H1 (cell line): ENCODE data around the gene APOA1. TPM values are rescaled to one million over a fixed set of nuclear protein-coding genes. Genes with fewer than 3 reads are reported as not detected.

Experiments used
- CTCF ChIA-PET: fragments of 300-600 bp; sonication (Branson Sonifier 250); formaldehyde crosslinking; loops from one replicate; lab custom pipeline; 2021; ENCODE audit not compliant: partially characterized antibody; lab: Charles Lee
- POLR2A ChIA-PET: fragments of 300-600 bp; sonication (Branson Sonifier 250); formaldehyde crosslinking; loops from one replicate; lab custom pipeline; 2021; ENCODE audit warnings: inconsistent platforms; ENCODE audit not compliant: partially characterized antibody; lab: Charles Lee
- DNase-seq, 2 experiments: peaks; one replicate each; pipeline versions ENCODE4 v3.0.0 to v3.0.0-alpha.2; 2010 to 2022; ENCODE audit warnings: low spot score in 2 of 2, low read depth in 1 of 2, mixed read lengths in 1 of 2
- FAIRE-seq: peaks from 2 replicates; lab custom pipeline; 2011; peaks lifted over from hg19 to GRCh38; lab: Jason Lieb, UNC
- H2AFZ ChIP-seq: 2 replicates; pipeline ENCODE4 v1.8.1; 2012; ENCODE audit warnings: low read length, inconsistent platforms
- H2AK5ac ChIP-seq: 2 replicates; pipeline ENCODE4 v1.6.1; 2013; ENCODE audit warnings: low read depth, low read length
- H2BK120ac ChIP-seq: replicated peaks from 2 replicates; pipeline ENCODE3; 2013; ENCODE audit warnings: low read depth, low read length, inconsistent platforms
- H2BK12ac ChIP-seq: 2 replicates; pipeline ENCODE4 v1.6.1; 2013; ENCODE audit warnings: low read depth, low read length
- H2BK15ac ChIP-seq: 2 replicates; pipeline ENCODE4 v1.6.1; 2013; ENCODE audit warnings: low read length
- H2BK20ac ChIP-seq: 2 replicates; pipeline ENCODE4 v1.6.1; 2013; ENCODE audit warnings: low read length
- H2BK5ac ChIP-seq: 2 replicates; pipeline ENCODE4 v1.6.1; 2013; ENCODE audit warnings: low read depth, low read length
- H3K14ac ChIP-seq: 2 replicates; pipeline ENCODE4 v1.6.1; 2013; ENCODE audit warnings: inconsistent platforms; ENCODE audit not compliant: insufficient read length
- H3K18ac ChIP-seq: 2 replicates; pipeline ENCODE4 v1.6.1; 2013; ENCODE audit warnings: low read length; ENCODE audit errors: extremely low read depth
- H3K23ac ChIP-seq: 2 replicates; pipeline ENCODE4 v1.6.1; 2013; ENCODE audit warnings: inconsistent platforms; ENCODE audit not compliant: insufficient read length
- H3K23me2 ChIP-seq: 2 replicates; pipeline ENCODE4 v1.6.1; 2013; ENCODE audit warnings: low read depth, low read length
- H3K27ac ChIP-seq: 2 replicates; pipeline ENCODE4 v1.6.1; 2011; ENCODE audit warnings: low read depth, low read length, inconsistent platforms
- H3K27me3 ChIP-seq, 4 experiments: replicated peaks in 1 of 4; 1 replicate in 1 of 4; 2 replicates in 3 of 4; pipeline versions ENCODE4 v1.6.1 to v1.8.1; 2011 to 2013; ENCODE audit warnings: low read length in 3 of 4, mild to moderate bottlenecking in 3 of 4, inconsistent platforms in 2 of 4, mixed read lengths in 2 of 4, moderate library complexity in 1 of 4; ENCODE audit not compliant: control insufficient read depth in 3 of 4, insufficient read depth in 3 of 4; ENCODE audit errors: extremely low read depth in 1 of 4
- H3K36me3 ChIP-seq, 4 experiments: 2 replicates each; pipeline versions ENCODE4 v1.6.1 to v1.8.1; 2011 to 2013; ENCODE audit warnings: mild to moderate bottlenecking in 4 of 4, low read length in 3 of 4, moderate library complexity in 2 of 4, control low read depth in 1 of 4, inconsistent platforms in 1 of 4; ENCODE audit not compliant: insufficient read depth in 4 of 4, control insufficient read depth in 2 of 4
- H3K4ac ChIP-seq: replicated peaks from 2 replicates; pipeline ENCODE3; 2013; ENCODE audit warnings: low read length, low read depth, mixed read lengths, inconsistent platforms; ENCODE audit not compliant: insufficient read length
- H3K4me1 ChIP-seq, 4 experiments: replicated peaks in 1 of 4; 1 replicate in 1 of 4; 2 replicates in 3 of 4; pipeline versions ENCODE4 v1.6.1 to v1.8.1; 2011 to 2013; ENCODE audit warnings: low read length in 3 of 4, inconsistent platforms in 2 of 4, mixed read lengths in 1 of 4; ENCODE audit not compliant: insufficient read depth in 4 of 4, control insufficient read depth in 3 of 4
- H3K4me2 ChIP-seq, 2 experiments: 2 replicates each; pipeline versions ENCODE4 v1.6.1 to v1.8.1; 2011 to 2013; ENCODE audit warnings: low read depth in 2 of 2, low read length in 2 of 2, control low read depth in 1 of 2, inconsistent platforms in 1 of 2, mild to moderate bottlenecking in 1 of 2; ENCODE audit not compliant: insufficient read depth in 1 of 2
- H3K4me3 ChIP-seq, 4 experiments: fragments of 200-600, 300-600 bp in 1 of 4; sonication (generic), shearing (Covaris generic), sonication (Bioruptor Twin) in 1 of 4; 2 replicates each; pipeline versions ENCODE4 v1.5.1 to v1.8.1; 2011 to 2016; ENCODE audit warnings: low read length in 4 of 4, low read depth in 3 of 4, control low read depth in 2 of 4, inconsistent platforms in 2 of 4, mild to moderate bottlenecking in 2 of 4, mixed read lengths in 1 of 4, moderate library complexity in 1 of 4; ENCODE audit not compliant: insufficient read depth in 2 of 4; ENCODE audit errors: extremely low read depth in 1 of 4
- H3K56ac ChIP-seq: replicated peaks from 2 replicates; pipeline ENCODE3; 2013; ENCODE audit warnings: low read depth, mild to moderate bottlenecking, mixed read lengths, low read length, inconsistent platforms; ENCODE audit not compliant: insufficient read length
- H3K79me1 ChIP-seq: 2 replicates; pipeline ENCODE4 v1.6.1; 2013; ENCODE audit warnings: low read depth, low read length, control low read depth
- H3K79me2 ChIP-seq, 2 experiments: 2 replicates each; pipeline versions ENCODE4 v1.6.1 to v1.8.1; 2012 to 2013; ENCODE audit warnings: low read length in 2 of 2, mild to moderate bottlenecking in 2 of 2, inconsistent platforms in 1 of 2; ENCODE audit not compliant: insufficient read depth in 2 of 2, control insufficient read depth in 1 of 2
- H3K9ac ChIP-seq, 4 experiments: replicated peaks in 1 of 4; 1 replicate in 1 of 4; 2 replicates in 3 of 4; pipeline versions ENCODE4 v1.6.1 to v1.8.1; 2011 to 2013; ENCODE audit warnings: low read depth in 3 of 4, low read length in 3 of 4, control low read depth in 2 of 4, mild to moderate bottlenecking in 2 of 4, moderate library complexity in 2 of 4, inconsistent platforms in 1 of 4; ENCODE audit errors: extremely low read depth in 1 of 4
- H3K9me3 ChIP-seq, 2 experiments: 2 replicates each; pipeline versions ENCODE4 v1.6.1 to v1.8.1; 2012 to 2013; ENCODE audit warnings: mild to moderate bottlenecking in 2 of 2, moderate library complexity in 2 of 2, control low read depth in 1 of 2, inconsistent platforms in 1 of 2, low read depth in 1 of 2, low read length in 1 of 2, mixed read lengths in 1 of 2; ENCODE audit not compliant: insufficient read depth in 2 of 2
- H4K20me1 ChIP-seq, 2 experiments: replicated peaks in 1 of 2; 2 replicates each; pipeline versions ENCODE3 to v1.8.1; 2011 to 2013; ENCODE audit warnings: inconsistent platforms in 2 of 2, low read length in 2 of 2, mild to moderate bottlenecking in 1 of 2; ENCODE audit not compliant: insufficient read depth in 2 of 2, control insufficient read depth in 1 of 2
- H4K5ac ChIP-seq: 2 replicates; pipeline ENCODE4 v1.6.1; 2013; ENCODE audit warnings: low read length, low read depth, mixed read lengths, inconsistent platforms; ENCODE audit not compliant: insufficient read length
- H4K8ac ChIP-seq: 2 replicates; pipeline ENCODE4 v1.8.0; 2013; ENCODE audit warnings: mild to moderate bottlenecking, moderate library complexity, low read length, inconsistent platforms; ENCODE audit not compliant: insufficient read depth; ENCODE audit errors: extremely low read depth
- H4K91ac ChIP-seq: replicated peaks from 2 replicates; pipeline ENCODE3; 2013; ENCODE audit warnings: low read length, mixed read lengths, inconsistent platforms; ENCODE audit not compliant: insufficient read length
- BACH1 ChIP-seq: IDR thresholded peaks from 2 replicates; pipeline ENCODE4 v1.6.1; 2012; ENCODE audit warnings: low read length, improper control_type of control experiment
- CREB1 ChIP-seq: IDR thresholded peaks from 2 replicates; pipeline ENCODE4 v1.6.1; 2012; ENCODE audit warnings: inconsistent platforms
- EP300 ChIP-seq, 2 experiments: IDR thresholded peaks; 1 replicate in 1 of 2; 2 replicates in 1 of 2; pipeline ENCODE4 v1.6.1; 2011 to 2012; ENCODE audit warnings: low read depth in 2 of 2, low read length in 2 of 2, mild to moderate bottlenecking in 2 of 2, borderline replicate concordance in 1 of 2, inconsistent platforms in 1 of 2, moderate library complexity in 1 of 2
- SP1 ChIP-seq: IDR thresholded peaks from 2 replicates; pipeline ENCODE4 v1.6.1; 2011; ENCODE audit warnings: low read depth, low read length
- SP2 ChIP-seq: IDR thresholded peaks from 2 replicates; pipeline ENCODE4 v1.6.1; 2012; ENCODE audit warnings: mild to moderate bottlenecking, low read length, inconsistent platforms
- TEAD4 ChIP-seq: IDR thresholded peaks from 2 replicates; pipeline ENCODE4 v1.6.1; 2012; ENCODE audit warnings: low read depth, low read length, inconsistent platforms, mixed read lengths
- WGBS, 2 experiments: shearing (Covaris generic) in 1 of 2; methylation state at CpG; one replicate each; pipeline versions ENCODE4 v1.1.6 to v1.1.7; 2013 to 2015; ENCODE audit warnings: low lambda C conversion rate in 2 of 2, mixed read lengths in 2 of 2, inconsistent platforms in 1 of 2, low coverage in 1 of 2, missing lambda C conversion rate in 1 of 2; ENCODE audit not compliant: insufficient replicate concordance in 2 of 2, insufficient coverage in 1 of 2, insufficient read length in 1 of 2; ENCODE audit errors: extremely low coverage in 1 of 2, missing lambda C conversion rate in 1 of 2; 5-methylcytosine and 5-hydroxymethylcytosine counted together
- polyA plus RNA-seq, 7 experiments: library from polyadenylated mRNA; depleted of rRNA in 3 of 7; stranded (reverse) in 5 of 7; unstranded in 2 of 7; fragments of >200 nt in 5 of 7; fragments of 200-250 nt in 2 of 7; gene quantifications; 1 replicate in 5 of 7; 2 replicates in 1 of 7; 4 replicates in 1 of 7; pipeline versions ENCODE4 v1.2.1 to v1.2.3, GENCODE V29; 2011 to 2013; ENCODE audit warnings: missing spikeins in 2 of 7, mixed read lengths in 2 of 7
- total RNA-seq: library from RNA; stranded (reverse); fragmentation: NEBNext Ultra II Directional; extraction: Animal tissue kit (Norgen Biotek cat#: 25700); gene quantifications from 2 replicates; pipeline ENCODE4 v1.2.1, GENCODE V29; 2021

Gene APOA1
- total and polyA plus RNA-seq, 2 of the 8 experiments (the other 6 are each of a cell fraction or from before 2014, with no cell fraction given), result 0.80 TPM; not detected in 1

DNA sequence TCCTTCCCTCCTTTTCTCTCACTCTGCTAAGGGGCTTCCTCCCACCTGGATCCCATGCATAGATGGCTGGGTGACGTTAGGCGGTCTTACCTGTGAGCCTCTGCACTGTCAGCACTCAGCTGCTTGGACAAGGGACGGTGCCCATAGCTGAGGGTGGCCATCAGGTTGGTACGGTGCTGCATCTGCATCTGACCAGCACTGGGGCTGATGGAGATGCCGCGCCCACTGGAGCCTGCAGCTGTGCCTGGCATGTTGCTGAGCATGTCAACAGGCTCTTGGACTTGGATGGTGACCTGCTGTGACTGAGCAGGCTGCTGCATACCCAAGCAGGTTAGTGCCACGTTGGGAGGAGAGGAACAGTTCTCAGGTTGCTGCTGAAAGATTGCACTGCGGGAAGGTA is 21.8 kb upstream of the APOA1 start:
- H3K4me2 ChIP-seq, result no peak overlapping the region
- peaks cover 3 to 5% of the 10 kb centered on the region in 2 experiments for H4K20me1 ChIP-seq
- ChIA-PET POLR2A (no interaction called here), CTCF (interaction anchor here (0.7 to 2.3 kb wide), 4 partner anchors 22 to 264 kb away, joined by 3 to 8 read pairs (median 4); partner anchors contain the start of genes APOA1 and APOA5)
- no peak overlapping the region for H2BK5ac ChIP-seq
- no peak overlapping the region for H4K91ac ChIP-seq
- H3K9ac ChIP-seq, result no peak overlapping the region
- FAIRE-seq (no peak), DNase-seq (no peak)
- no peak overlapping the region for H3K18ac ChIP-seq
- no peaks in the 10 kb centered on the region for H3K27me3 ChIP-seq
- H3K4ac ChIP-seq, result no peak overlapping the region
- no peak overlapping the region for H3K23ac ChIP-seq
- H4K5ac ChIP-seq, result no peak overlapping the region
- no peak overlapping the region for H2AK5ac ChIP-seq
- no peaks in the 10 kb centered on the region for H3K79me2 ChIP-seq
- no peak overlapping the region for H4K8ac ChIP-seq
- no peak overlapping the region for H3K4me3 ChIP-seq
- WGBS, 2 experiments, result 91% methylated on average over 8 of the region's 8 CpGs; no CpG with 5 or more reads in 1 of the 2 experiments
- H3K56ac ChIP-seq, result no peak overlapping the region
- H2AFZ ChIP-seq, result no peak overlapping the region
- H3K23me2 ChIP-seq, result no peaks in the 10 kb centered on the region
- H2BK15ac ChIP-seq, result no peak overlapping the region
- H2BK12ac ChIP-seq, result no peak overlapping the region
- no peak overlapping the region for H2BK20ac ChIP-seq
- H3K27ac ChIP-seq, result no peak overlapping the region
- H3K14ac ChIP-seq, result no peak overlapping the region
- peaks cover 4 to 42% (median 31%) of the 10 kb centered on the region in 4 experiments; a peak in 7 of 8 replicates for H3K36me3 ChIP-seq
- TF ChIP-seq SP1 (no peak), SP2 (no peak), TEAD4 (no peak), EP300 (IDR thresholded peaks at IDR 0.05; ENCODE audit: borderline replicate concordance in 1 of 2, low read depth in 2 of 2, low read length in 2 of 2) (no peak), BACH1 (no peak), CREB1 (no peak)
- TF ChIP-seq, all 59 proteins: peak for 0
- Histone ChIP-seq H3K9me3 (no peaks in the 10 kb centered on the region), H2BK120ac (no peak overlapping the region), H3K4me1 (no peaks in the 10 kb centered on the region), H3K79me1 (no peaks in the 10 kb centered on the region)
